Measurements from ENCODE around the gene ASTN1.

The ASTN1 gene

DNA sequence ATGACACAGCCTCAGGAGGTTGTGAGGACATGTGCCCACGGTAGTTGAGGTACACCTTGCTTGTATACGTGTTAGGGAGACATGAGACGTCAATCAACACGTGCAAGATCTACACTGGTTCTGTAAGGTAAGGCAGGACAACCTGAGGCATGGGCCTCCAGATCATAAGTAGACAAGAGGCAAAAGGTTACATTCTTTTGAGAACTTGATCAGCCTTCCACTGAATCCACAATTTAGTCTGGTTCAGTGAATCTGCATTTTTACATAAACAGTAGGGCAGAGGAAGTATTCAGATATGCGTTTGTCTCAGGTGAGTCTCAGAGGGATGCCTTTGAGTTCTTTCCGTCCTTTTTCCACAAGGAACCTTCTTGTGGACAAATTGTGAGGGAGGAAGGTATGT lies 348.9 kb downstream of the ASTN1 start:
- DNase-seq = no peak

DNA sequence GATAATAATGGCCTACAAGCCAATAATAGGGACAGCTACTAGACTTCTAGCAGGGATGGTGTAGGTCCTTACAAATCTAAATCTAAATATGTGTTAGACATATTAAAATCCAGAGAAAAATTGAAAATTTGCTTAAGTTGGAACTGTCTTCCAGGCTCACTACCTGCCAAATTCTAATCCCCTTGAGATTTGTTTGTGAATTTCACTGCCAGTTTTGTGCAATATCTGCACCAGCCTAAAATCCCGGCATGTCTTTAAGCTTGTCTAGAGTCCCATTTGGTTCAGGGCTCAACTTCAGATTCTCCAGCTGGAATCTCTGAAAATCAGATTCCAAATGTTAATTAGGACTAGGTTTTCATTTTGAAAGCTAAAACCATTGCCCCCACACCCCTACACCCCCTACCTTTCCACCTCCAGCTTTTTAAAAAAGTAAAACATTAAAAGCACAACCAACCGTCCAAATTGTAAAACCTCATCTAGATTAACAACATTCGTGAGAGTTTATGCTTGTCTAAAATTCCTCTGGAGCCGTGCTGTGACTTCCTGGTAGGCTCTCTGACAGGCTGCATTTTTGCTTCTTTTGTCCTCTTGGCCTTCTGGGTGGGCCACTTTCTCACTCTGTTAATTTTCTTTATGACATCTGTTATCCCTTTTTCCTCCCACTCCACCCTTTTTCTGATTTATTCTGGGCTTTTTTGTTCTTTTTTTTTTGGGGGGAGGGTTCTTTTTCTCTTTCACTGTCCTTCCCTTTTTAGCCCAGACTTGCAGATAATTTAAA lies 352.8 kb downstream of the ASTN1 start:
- DNase-seq = no peak

DNA sequence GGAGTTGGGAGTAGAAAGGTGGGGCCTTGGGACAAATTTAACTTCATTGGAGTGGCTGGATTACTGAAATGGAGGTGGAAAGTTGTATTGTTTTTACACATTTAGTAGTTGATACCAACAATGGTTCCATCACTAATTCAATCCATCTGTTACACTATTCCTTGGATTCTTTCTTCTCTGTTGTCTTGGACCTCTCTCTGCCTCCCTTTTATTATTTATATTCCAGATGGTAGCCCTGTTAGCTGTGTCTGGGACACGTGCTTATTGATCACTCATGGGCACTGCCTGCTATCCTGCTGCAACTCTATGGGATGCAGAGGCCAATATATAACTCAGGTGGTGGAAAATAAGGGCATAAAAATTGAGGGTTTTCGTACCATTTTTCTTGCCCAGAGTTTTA lies 355.2 kb downstream of the ASTN1 start:
- no peak for DNase-seq
